HepG2 (cell line): ENCODE results near the gene CDK6. TPM values are rescaled to one million over a fixed set of nuclear protein-coding genes. Genes with fewer than 3 reads are reported as not detected.

Source experiments
- ATAC-seq: fragments of 200-7000 bp; cut with Tn5 transposase; 3 replicates; pipeline ENCODE4 v1.9.1; 2020; ENCODE audit warnings: mild to moderate bottlenecking, moderate library complexity
- BruUV-seq: library from RNA; stranded (reverse); fragments of 400-500 nt; replicated peaks from 2 replicates; lab custom pipeline; 2021; lab: Mats Ljungman, UMichigan
- CTCF ChIA-PET: fragments of 300-600 bp; formaldehyde crosslinking; extraction: SDS; loops from one replicate; lab custom pipeline; 2021; ENCODE audit warnings: low total read pairs, inconsistent platforms, low intra/inter-chr PET ratio; lab: Yijun Ruan, JAX
- POLR2A ChIA-PET: fragments of 350-600 bp; sonication (Branson Sonifier 250); formaldehyde crosslinking; loops from one replicate; lab custom pipeline; 2020; ENCODE audit warnings: antibody characterized with exemption, inconsistent platforms; lab: Yijun Ruan, JAX
- DNase-seq: peaks from one replicate; pipeline ENCODE4 v3.0.0-alpha.2; 2015; ENCODE audit warnings: low spot score
- FAIRE-seq: peaks from 3 replicates; lab custom pipeline; 2011; peaks lifted over from hg19 to GRCh38; lab: Jason Lieb, UNC
- H2AFZ ChIP-seq: one replicate; pipeline ENCODE4 v1.6.1; 2011; ENCODE audit warnings: low read length, inconsistent platforms
- H3K27ac ChIP-seq: fragments of 300-600 bp; 3 replicates; pipeline ENCODE4 v1.8.0; 2011; ENCODE audit warnings: mixed run types, mild to moderate bottlenecking, mixed read lengths, low read length, inconsistent platforms; ENCODE audit not compliant: insufficient read depth; ENCODE audit errors: extremely low read length
- H3K27me3 ChIP-seq, 2 experiments: fragments of 200-600 bp in 1 of 2; 2 replicates in 1 of 2; 3 replicates in 1 of 2; pipeline versions ENCODE4 v1.6.0 to v1.8.0; 2011; ENCODE audit warnings: low read length in 2 of 2, mild to moderate bottlenecking in 2 of 2, moderate library complexity in 2 of 2, inconsistent platforms in 1 of 2; ENCODE audit not compliant: insufficient read depth in 2 of 2, control insufficient read depth in 1 of 2
- H3K36me3 ChIP-seq, 2 experiments: fragments of 200-600 bp in 1 of 2; replicated peaks in 1 of 2; 2 replicates in 1 of 2; 3 replicates in 1 of 2; pipeline versions ENCODE4 v1.5.1 to v1.8.0; 2011; ENCODE audit warnings: low read length in 2 of 2, inconsistent platforms in 1 of 2; ENCODE audit not compliant: insufficient read depth in 2 of 2, control insufficient read depth in 1 of 2
- H3K4me1 ChIP-seq: 2 replicates; pipeline ENCODE4 v1.5.1; 2012; ENCODE audit warnings: low read length, inconsistent platforms; ENCODE audit not compliant: insufficient read depth
- H3K4me2 ChIP-seq: 2 replicates; pipeline ENCODE4 v1.6.0; 2011; ENCODE audit warnings: low read depth, low read length, inconsistent platforms
- H3K4me3 ChIP-seq, 3 experiments: fragments of 200-600 bp in 1 of 3; sonication (generic), shearing (Covaris generic) in 1 of 3; replicated peaks in 1 of 3; 2 replicates each; pipeline ENCODE4 v1.5.1; 2011 to 2016; ENCODE audit warnings: low read length in 3 of 3, inconsistent platforms in 2 of 3, low read depth in 2 of 3, mild to moderate bottlenecking in 2 of 3, control low read depth in 1 of 3, mixed read lengths in 1 of 3; ENCODE audit not compliant: insufficient read depth in 1 of 3
- H3K79me2 ChIP-seq: one replicate; pipeline ENCODE4 v1.6.1; 2011; ENCODE audit warnings: low read length, inconsistent platforms; ENCODE audit not compliant: insufficient read depth
- H3K9ac ChIP-seq: 2 replicates; pipeline ENCODE4 v1.6.0; 2011; ENCODE audit warnings: mild to moderate bottlenecking, low read depth, low read length, inconsistent platforms; ENCODE audit not compliant: insufficient read depth
- H3K9me3 ChIP-seq: 2 replicates; pipeline ENCODE4 v1.5.1; 2012; ENCODE audit warnings: mild to moderate bottlenecking, low read length
- H4K20me1 ChIP-seq: 2 replicates; pipeline ENCODE4 v1.6.0; 2011; ENCODE audit warnings: inconsistent platforms, mild to moderate bottlenecking, low read length, moderate library complexity; ENCODE audit not compliant: insufficient read depth
- FOXM1 ChIP-seq: sonication (generic); formaldehyde crosslinking; IDR thresholded peaks from 2 replicates; pipeline ENCODE4 v1.5.0; 2020; ENCODE audit warnings: missing genetic modification reagents
- FOXP1 ChIP-seq, 2 experiments: fragments of 450-650 bp in 1 of 2; IDR thresholded peaks; 2 replicates each; pipeline ENCODE4 v1.6.1; 2017 to 2018; ENCODE audit warnings: antibody characterized with exemption in 1 of 2
- HMG20B ChIP-seq: conservative IDR thresholded peaks from 2 replicates; pipeline ENCODE4 v1.6.1; 2016; ENCODE audit warnings: missing genetic modification reagents, missing compliant biosample characterization
- MIXL1 ChIP-seq: IDR thresholded peaks from 2 replicates; pipeline ENCODE4 v1.6.1; 2016
- SMAD1 ChIP-seq: sonication (generic); formaldehyde crosslinking; IDR thresholded peaks from 2 replicates; pipeline ENCODE4 v1.4.0; 2020; ENCODE audit warnings: missing genetic modification reagents, low read depth, mild to moderate bottlenecking, borderline replicate concordance
- TOPORS ChIP-seq: sonication (generic); formaldehyde crosslinking; IDR thresholded peaks from 2 replicates; pipeline ENCODE4 v1.8.0; 2023; ENCODE audit warnings: mild to moderate bottlenecking, missing genetic modification reagents
- YEATS4 ChIP-seq: sonication (generic); formaldehyde crosslinking; IDR thresholded peaks from 2 replicates; pipeline ENCODE4 v1.4.0; 2020; ENCODE audit warnings: missing genetic modification reagents, borderline replicate concordance
- ZNF326 ChIP-seq: sonication (generic); formaldehyde crosslinking; IDR thresholded peaks from 2 replicates; pipeline ENCODE4 v1.4.0; 2020; ENCODE audit warnings: missing genetic modification reagents, borderline replicate concordance
- ZNF616 ChIP-seq: sonication (generic); formaldehyde crosslinking; IDR thresholded peaks from 2 replicates; pipeline ENCODE4 v1.5.0; 2020; ENCODE audit warnings: low read depth, mild to moderate bottlenecking, missing genetic modification reagents
- ZSCAN22 ChIP-seq: sonication (generic); formaldehyde crosslinking; IDR thresholded peaks from 2 replicates; pipeline ENCODE4 v1.4.0; 2020; ENCODE audit warnings: mild to moderate bottlenecking, missing genetic modification reagents
- ZSCAN29 ChIP-seq: sonication (generic); formaldehyde crosslinking; conservative IDR thresholded peaks from 2 replicates; pipeline ENCODE4 v1.4.0; 2020; ENCODE audit warnings: mild to moderate bottlenecking, missing genetic modification reagents
- WGBS: methylation state at CpG from one replicate; pipeline ENCODE4 v1.1.6; 2017; ENCODE audit warnings: low lambda C conversion rate; 5-methylcytosine and 5-hydroxymethylcytosine counted together
- in situ Hi-C: cut with HindIII; loops from 2 replicates; pipeline ENCODE4 v1.10.0; 2017; ENCODE audit warnings: low pct_unique_long_range_greater_than_20kb; ENCODE audit not compliant: extremely low pct_ligation_motif_present
- intact Hi-C: fragments of 100-400 bp; cut with micrococcal nuclease; formaldehyde crosslinking; loops from one replicate; pipeline ENCODE4 v1.10.0; 2022; ENCODE audit not compliant: unreplicated experiment
- polyA plus RNA-seq, 8 experiments: library from polyadenylated mRNA; depleted of rRNA in 3 of 8; stranded (reverse) in 7 of 8; unstranded in 1 of 8; fragments of >200 nt; fragmentation: Illumina TruSeq in 4 of 8; extraction: Trizol in 4 of 8; gene quantifications; 2 replicates each; pipeline versions ENCODE4 v1.2.1 to v1.2.3, GENCODE V29; 2011 to 2016; ENCODE audit warnings: low read depth in 4 of 8, missing spikeins in 1 of 8, mixed read lengths in 1 of 8; ENCODE audit not compliant: insufficient read depth in 1 of 8
- total RNA-seq, 5 experiments: library from RNA; depleted of rRNA; stranded (reverse); fragments of >200 nt; fragmentation: Illumina TruSeq; extraction: Trizol; gene quantifications; 2 replicates each; pipeline ENCODE4 v1.2.3, GENCODE V29; 2016; ENCODE audit warnings: low read depth in 1 of 5
- TF ChIP-seq, protein P1 (sequence below): IDR thresholded peaks from 2 replicates; pipeline ENCODE4 v1.6.1; 2016; ENCODE audit warnings: low read depth, control low read depth
- TF ChIP-seq, protein P2 (sequence below): sonication (generic); formaldehyde crosslinking; IDR thresholded peaks from 2 replicates; pipeline ENCODE4 v1.5.0; 2020; ENCODE audit warnings: mild to moderate bottlenecking, missing genetic modification reagents
- TF ChIP-seq, protein P3 (sequence below): sonication (generic); formaldehyde crosslinking; IDR thresholded peaks from 2 replicates; pipeline ENCODE4 v1.5.0; 2020; ENCODE audit warnings: missing genetic modification reagents
- TF ChIP-seq, protein P4 (sequence below): IDR thresholded peaks from 2 replicates; pipeline ENCODE4 v1.6.1; 2016; ENCODE audit warnings: mild to moderate bottlenecking, missing biosample characterization, missing genetic modification reagents
- TF ChIP-seq, protein P5 (sequence below): sonication (generic); formaldehyde crosslinking; IDR thresholded peaks from 2 replicates; pipeline ENCODE4 v1.8.0; 2022; ENCODE audit warnings: mild to moderate bottlenecking, missing genetic modification reagents
- TF ChIP-seq, protein P6 (sequence below): sonication (generic); formaldehyde crosslinking; IDR thresholded peaks from 2 replicates; pipeline ENCODE4 v1.4.0; 2020; ENCODE audit warnings: missing genetic modification reagents

The CDK6 gene
- total and polyA plus RNA-seq, 2 of the 13 experiments (the other 11 are each of a cell fraction or from before 2014, with no cell fraction given), result 34.6 to 90.8 TPM

DNA sequence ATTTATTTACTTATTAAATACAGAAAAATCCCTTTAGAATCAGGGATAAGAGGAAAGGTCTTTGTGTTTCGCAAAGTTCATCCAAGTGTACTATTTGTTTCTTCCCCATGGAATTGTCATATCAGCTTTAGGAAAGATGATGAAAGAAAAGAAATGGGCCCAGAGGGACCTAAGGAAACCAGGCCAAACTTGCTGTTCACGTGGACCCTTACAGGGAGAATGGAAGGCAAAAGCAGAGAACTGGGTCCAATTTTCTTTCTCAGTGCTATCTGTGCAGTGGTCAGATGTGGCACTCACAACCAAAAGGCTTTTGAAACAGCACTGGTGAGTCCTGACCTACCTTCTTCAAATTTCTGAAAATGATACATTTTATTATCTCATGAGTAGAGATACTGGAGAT, 192.6 kb downstream of the CDK6 start:
- ChIA-PET CTCF (no interaction called here), POLR2A (interaction anchor here (0.6 kb wide), 1 partner anchor 36 kb away, joined by 3 read pairs; no protein-coding TSS in a partner anchor)
- H3K36me3 ChIP-seq, result peaks cover 11 to 70% of the 10 kb centered on the region in 2 experiments
- no peak overlapping the region for H3K27ac ChIP-seq
- 98% methylated on average over 2 of the region's 2 CpGs for WGBS
- no peaks in the 10 kb centered on the region for H4K20me1 ChIP-seq
- in situ Hi-C loops (no loop called here), intact Hi-C loops (no loop called here)
- no peaks in the 10 kb centered on the region for H3K9me3 ChIP-seq
- H3K4me1 ChIP-seq, result no peaks in the 10 kb centered on the region
- DNase-seq (no peak), FAIRE-seq (no peak), ATAC-seq (no peak)
- H3K9ac ChIP-seq, result no peak overlapping the region
- H3K4me3 ChIP-seq, result no peak overlapping the region
- no peaks in the 10 kb centered on the region for H3K27me3 ChIP-seq
- no TSS peak for BruUV-seq
- peaks cover 10% of the 10 kb centered on the region for H3K79me2 ChIP-seq
- no peak overlapping the region for H3K4me2 ChIP-seq
- no peak overlapping the region for H2AFZ ChIP-seq
- TF ChIP-seq, protein P1, sequence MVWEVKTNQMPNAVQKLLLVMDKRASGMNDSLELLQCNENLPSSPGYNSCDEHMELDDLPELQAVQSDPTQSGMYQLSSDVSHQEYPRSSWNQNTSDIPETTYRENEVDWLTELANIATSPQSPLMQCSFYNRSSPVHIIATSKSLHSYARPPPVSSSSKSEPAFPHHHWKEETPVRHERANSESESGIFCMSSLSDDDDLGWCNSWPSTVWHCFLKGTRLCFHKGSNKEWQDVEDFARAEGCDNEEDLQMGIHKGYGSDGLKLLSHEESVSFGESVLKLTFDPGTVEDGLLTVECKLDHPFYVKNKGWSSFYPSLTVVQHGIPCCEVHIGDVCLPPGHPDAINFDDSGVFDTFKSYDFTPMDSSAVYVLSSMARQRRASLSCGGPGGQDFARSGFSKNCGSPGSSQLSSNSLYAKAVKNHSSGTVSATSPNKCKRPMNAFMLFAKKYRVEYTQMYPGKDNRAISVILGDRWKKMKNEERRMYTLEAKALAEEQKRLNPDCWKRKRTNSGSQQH (CRISPR knock-in tag), result no peak
- TF ChIP-seq ZSCAN29 (no peak), MIXL1 (no peak), TOPORS (CRISPR knock-in tag) (no peak), ZNF616 (CRISPR knock-in tag) (no peak), ZNF326 (no peak), FOXM1 (no peak), HMG20B (CRISPR knock-in tag) (no peak), ZSCAN22 (no peak), SMAD1 (CRISPR knock-in tag) (no peak), FOXP1 (IDR thresholded peaks at IDR 0.05) (no peak), FOXP1 (CRISPR knock-in tag; IDR thresholded peaks at IDR 0.05) (no peak), YEATS4 (CRISPR knock-in tag) (no peak)
- TF ChIP-seq, protein P2, sequence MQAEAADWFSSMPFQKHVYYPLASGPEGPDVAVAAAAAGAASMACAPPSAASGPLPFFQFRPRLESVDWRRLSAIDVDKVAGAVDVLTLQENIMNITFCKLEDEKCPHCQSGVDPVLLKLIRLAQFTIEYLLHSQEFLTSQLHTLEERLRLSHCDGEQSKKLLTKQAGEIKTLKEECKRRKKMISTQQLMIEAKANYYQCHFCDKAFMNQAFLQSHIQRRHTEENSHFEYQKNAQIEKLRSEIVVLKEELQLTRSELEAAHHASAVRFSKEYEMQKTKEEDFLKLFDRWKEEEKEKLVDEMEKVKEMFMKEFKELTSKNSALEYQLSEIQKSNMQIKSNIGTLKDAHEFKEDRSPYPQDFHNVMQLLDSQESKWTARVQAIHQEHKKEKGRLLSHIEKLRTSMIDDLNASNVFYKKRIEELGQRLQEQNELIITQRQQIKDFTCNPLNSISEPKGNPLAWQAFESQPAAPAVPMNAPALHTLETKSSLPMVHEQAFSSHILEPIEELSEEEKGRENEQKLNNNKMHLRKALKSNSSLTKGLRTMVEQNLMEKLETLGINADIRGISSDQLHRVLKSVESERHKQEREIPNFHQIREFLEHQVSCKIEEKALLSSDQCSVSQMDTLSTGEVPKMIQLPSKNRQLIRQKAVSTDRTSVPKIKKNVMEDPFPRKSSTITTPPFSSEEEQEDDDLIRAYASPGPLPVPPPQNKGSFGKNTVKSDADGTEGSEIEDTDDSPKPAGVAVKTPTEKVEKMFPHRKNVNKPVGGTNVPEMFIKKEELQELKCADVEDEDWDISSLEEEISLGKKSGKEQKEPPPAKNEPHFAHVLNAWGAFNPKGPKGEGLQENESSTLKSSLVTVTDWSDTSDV (CRISPR knock-in tag), result no peak
- TF ChIP-seq, protein P3, sequence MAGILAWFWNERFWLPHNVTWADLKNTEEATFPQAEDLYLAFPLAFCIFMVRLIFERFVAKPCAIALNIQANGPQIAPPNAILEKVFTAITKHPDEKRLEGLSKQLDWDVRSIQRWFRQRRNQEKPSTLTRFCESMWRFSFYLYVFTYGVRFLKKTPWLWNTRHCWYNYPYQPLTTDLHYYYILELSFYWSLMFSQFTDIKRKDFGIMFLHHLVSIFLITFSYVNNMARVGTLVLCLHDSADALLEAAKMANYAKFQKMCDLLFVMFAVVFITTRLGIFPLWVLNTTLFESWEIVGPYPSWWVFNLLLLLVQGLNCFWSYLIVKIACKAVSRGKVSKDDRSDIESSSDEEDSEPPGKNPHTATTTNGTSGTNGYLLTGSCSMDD (CRISPR knock-in tag), result no peak
- TF ChIP-seq, protein P4, sequence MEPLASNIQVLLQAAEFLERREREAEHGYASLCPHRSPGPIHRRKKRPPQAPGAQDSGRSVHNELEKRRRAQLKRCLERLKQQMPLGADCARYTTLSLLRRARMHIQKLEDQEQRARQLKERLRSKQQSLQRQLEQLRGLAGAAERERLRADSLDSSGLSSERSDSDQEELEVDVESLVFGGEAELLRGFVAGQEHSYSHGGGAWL (CRISPR knock-in tag), result no peak
- TF ChIP-seq, protein P5, sequence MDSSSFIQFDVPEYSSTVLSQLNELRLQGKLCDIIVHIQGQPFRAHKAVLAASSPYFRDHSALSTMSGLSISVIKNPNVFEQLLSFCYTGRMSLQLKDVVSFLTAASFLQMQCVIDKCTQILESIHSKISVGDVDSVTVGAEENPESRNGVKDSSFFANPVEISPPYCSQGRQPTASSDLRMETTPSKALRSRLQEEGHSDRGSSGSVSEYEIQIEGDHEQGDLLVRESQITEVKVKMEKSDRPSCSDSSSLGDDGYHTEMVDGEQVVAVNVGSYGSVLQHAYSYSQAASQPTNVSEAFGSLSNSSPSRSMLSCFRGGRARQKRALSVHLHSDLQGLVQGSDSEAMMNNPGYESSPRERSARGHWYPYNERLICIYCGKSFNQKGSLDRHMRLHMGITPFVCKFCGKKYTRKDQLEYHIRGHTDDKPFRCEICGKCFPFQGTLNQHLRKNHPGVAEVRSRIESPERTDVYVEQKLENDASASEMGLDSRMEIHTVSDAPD (CRISPR knock-in tag), result no peak
- TF ChIP-seq, protein P6, sequence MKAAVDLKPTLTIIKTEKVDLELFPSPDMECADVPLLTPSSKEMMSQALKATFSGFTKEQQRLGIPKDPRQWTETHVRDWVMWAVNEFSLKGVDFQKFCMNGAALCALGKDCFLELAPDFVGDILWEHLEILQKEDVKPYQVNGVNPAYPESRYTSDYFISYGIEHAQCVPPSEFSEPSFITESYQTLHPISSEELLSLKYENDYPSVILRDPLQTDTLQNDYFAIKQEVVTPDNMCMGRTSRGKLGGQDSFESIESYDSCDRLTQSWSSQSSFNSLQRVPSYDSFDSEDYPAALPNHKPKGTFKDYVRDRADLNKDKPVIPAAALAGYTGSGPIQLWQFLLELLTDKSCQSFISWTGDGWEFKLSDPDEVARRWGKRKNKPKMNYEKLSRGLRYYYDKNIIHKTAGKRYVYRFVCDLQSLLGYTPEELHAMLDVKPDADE, result no peak
